T47D (cell line): Measurements from ENCODE around the gene COX7A1.

Experiments
- DNase-seq, 2 experiments: peaks; one replicate each; pipeline versions ENCODE4 v3.0.0 to v3.0.0-alpha.2; 2011 to 2012; ENCODE audit warnings: low read depth in 1 of 2, low spot score in 1 of 2
- JUND ChIP-seq: IDR thresholded peaks from 2 replicates; pipeline ENCODE4 v1.6.1; 2012; ENCODE audit warnings: low read depth
- in situ Hi-C: cut with HindIII; loops from 2 replicates; pipeline ENCODE4 v1.10.0; 2016; ENCODE audit warnings: low sequenced_read_pairs, low pct_unique_long_range_greater_than_20kb

Gene COX7A1

DNA sequence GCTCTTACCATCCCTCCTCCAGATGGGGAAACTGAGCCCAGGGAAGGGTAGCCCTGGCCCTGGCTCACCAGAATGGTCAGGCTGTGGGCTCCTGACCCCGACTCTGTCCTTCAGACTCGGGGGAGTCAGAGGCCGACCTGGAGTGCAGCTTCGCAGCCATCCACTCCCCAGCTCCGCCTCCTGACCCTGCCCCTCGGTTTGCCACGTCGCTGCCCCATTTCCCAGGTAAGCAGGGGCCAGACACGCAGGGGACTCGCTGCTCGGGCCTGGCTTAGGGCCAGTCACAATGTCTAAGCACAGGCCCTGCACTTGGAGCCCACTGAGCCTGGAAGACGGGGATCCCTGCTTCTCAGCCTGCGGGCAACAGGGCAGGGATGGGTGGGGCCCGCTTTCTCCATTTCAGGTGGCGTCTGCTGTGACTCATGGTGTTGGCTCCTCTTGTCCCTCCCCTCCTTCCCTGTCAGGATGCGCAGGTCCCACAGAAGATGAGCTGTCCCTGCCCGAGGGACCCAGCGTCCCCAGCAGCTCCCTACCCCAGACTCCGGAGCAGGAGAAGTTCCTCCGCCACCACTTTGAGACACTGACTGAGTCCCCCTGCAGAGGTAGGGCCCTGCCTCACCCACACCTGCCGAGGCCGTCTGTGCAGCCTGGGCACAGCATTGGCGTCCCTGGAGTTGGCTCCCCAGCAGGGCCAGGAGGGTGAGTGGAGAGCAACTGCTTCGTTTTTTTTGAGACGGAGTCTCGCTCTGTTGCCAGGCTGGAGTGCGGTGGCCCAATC lies 50.5 kb downstream of the COX7A1 start:
- DNase-seq = no peak
- in situ Hi-C loops = no loop called here
- no peak for TF ChIP-seq JUND
